Natural killer cell treated with Interleukin-12 subunit alpha and Interleukin-12 subunit beta and Interleukin-15 and Interleukin-18, amount 100 ng/mL, for 72 hours (primary cell): ENCODE results near the gene CMSS1. TPM values are rescaled to one million over a fixed set of nuclear protein-coding genes. Genes with fewer than 3 reads are reported as not detected.

ENCODE experiments used
- ATAC-seq, 2 donors: fragments of 150-1000 bp; cut with Tn5 transposase in 1 of 2; sonication (Bioruptor Pico), chemical (Tn5 transposase) in 1 of 2; 2 replicates each; pipeline ENCODE4 v1.10.0; 2021
- DNase-seq: peaks from one replicate; pipeline ENCODE4 v3.0.0; 2022; ENCODE audit warnings: low spot score
- H3K27ac Mint-ChIP-seq, 2 donors: 1 replicate in 1 of 2; 2 replicates in 1 of 2; pipeline ENCODE4 v1.8.0; 2022; ENCODE audit warnings: mixed read lengths in 2 of 2, mild to moderate bottlenecking in 1 of 2, moderate library complexity in 1 of 2
- H3K27me3 Mint-ChIP-seq, 2 donors: 1 replicate in 1 of 2; 2 replicates in 1 of 2; pipeline ENCODE4 v1.8.0; 2022; ENCODE audit warnings: mixed read lengths in 2 of 2
- H3K36me3 Mint-ChIP-seq: one replicate; pipeline ENCODE4 v1.8.0; 2022; ENCODE audit warnings: mixed read lengths
- H3K4me1 Mint-ChIP-seq, 2 donors: 1 replicate in 1 of 2; 2 replicates in 1 of 2; pipeline ENCODE4 v1.8.0; 2022; ENCODE audit warnings: low read depth in 2 of 2, mixed read lengths in 2 of 2, mild to moderate bottlenecking in 1 of 2
- H3K4me3 Mint-ChIP-seq: one replicate; pipeline ENCODE4 v1.8.0; 2022; ENCODE audit warnings: mixed read lengths
- H3K9me3 Mint-ChIP-seq: 2 replicates; pipeline ENCODE4 v1.8.0; 2022; ENCODE audit warnings: mixed read lengths
- total RNA-seq, 2 donors: library from RNA; stranded (reverse); gene quantifications; one replicate each; pipeline ENCODE4 v1.2.3, GENCODE V29; 2022

Gene CMSS1
- total RNA-seq, 2 donors from 2014 or later: 35.7 to 67.8 TPM

GRCh38 chr3:99938270-99938911 is 120.7 kb downstream of the CMSS1 start:
- Mint-ChIP-seq H3K36me3 (no peaks in the 10 kb centered on the region), H3K4me3 (no peak overlapping the region), H3K9me3 (no peaks in the 10 kb centered on the region), H3K27me3 (no peaks in the 10 kb centered on the region), H3K27ac (no peak overlapping the region), H3K4me1 (no peaks in the 10 kb centered on the region)
- ATAC-seq (no peak), DNase-seq (no peak)

GRCh38 chr3:99939876-99940275 is 122.2 kb downstream of the CMSS1 start:
- Mint-ChIP-seq H3K36me3 (no peaks in the 10 kb centered on the region), H3K4me3 (no peak overlapping the region), H3K4me1 (no peaks in the 10 kb centered on the region), H3K9me3 (no peaks in the 10 kb centered on the region), H3K27me3 (no peaks in the 10 kb centered on the region), H3K27ac (no peak overlapping the region)
- ATAC-seq (no peak), DNase-seq (no peak)

GRCh38 chr3:99940350-99940749 is 122.7 kb downstream of the CMSS1 start:
- DNase-seq: no peak
- no peak overlapping the region for H3K27ac Mint-ChIP-seq
- H3K4me3 Mint-ChIP-seq: no peak overlapping the region
- peaks cover 0 to 3% of the 10 kb centered on the region in 2 donors for H3K4me1 Mint-ChIP-seq
- H3K9me3 Mint-ChIP-seq: no peaks in the 10 kb centered on the region
- ATAC-seq: no peak
- no peaks in the 10 kb centered on the region for H3K27me3 Mint-ChIP-seq
- H3K36me3 Mint-ChIP-seq: no peaks in the 10 kb centered on the region

DNA sequence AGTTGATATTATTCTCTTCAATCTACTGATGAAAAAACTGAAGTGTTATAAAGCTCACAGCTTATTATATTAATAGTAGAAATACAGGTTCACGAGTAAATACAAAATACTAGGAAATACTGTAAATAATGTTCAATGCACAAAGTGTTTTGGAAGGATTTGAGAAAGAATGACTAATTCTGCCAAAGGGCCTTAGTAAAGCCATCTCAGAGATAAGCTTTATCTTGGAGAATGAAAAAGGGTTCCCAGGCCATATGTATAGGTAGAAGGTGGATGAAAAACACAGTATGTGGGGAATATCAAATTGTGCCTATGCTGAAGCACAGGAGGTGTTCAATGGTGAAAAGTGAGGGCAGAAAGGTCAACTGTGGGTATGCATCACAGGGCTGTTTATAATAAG is 123.5 kb downstream of the CMSS1 start:
- Mint-ChIP-seq H3K27ac (no peak overlapping the region), H3K27me3 (no peaks in the 10 kb centered on the region), H3K9me3 (no peaks in the 10 kb centered on the region), H3K4me3 (no peak overlapping the region), H3K4me1 (peaks cover 0 to 3% of the 10 kb centered on the region in 2 donors), H3K36me3 (no peaks in the 10 kb centered on the region)
- DNase-seq (no peak), ATAC-seq (no peak)

GRCh38 chr3:99943931-99944761 is 126.5 kb downstream of the CMSS1 start:
- DNase-seq: no peak
- no peaks in the 10 kb centered on the region for H3K27me3 Mint-ChIP-seq
- peaks cover 0 to 3% of the 10 kb centered on the region in 2 donors for H3K4me1 Mint-ChIP-seq

DNA sequence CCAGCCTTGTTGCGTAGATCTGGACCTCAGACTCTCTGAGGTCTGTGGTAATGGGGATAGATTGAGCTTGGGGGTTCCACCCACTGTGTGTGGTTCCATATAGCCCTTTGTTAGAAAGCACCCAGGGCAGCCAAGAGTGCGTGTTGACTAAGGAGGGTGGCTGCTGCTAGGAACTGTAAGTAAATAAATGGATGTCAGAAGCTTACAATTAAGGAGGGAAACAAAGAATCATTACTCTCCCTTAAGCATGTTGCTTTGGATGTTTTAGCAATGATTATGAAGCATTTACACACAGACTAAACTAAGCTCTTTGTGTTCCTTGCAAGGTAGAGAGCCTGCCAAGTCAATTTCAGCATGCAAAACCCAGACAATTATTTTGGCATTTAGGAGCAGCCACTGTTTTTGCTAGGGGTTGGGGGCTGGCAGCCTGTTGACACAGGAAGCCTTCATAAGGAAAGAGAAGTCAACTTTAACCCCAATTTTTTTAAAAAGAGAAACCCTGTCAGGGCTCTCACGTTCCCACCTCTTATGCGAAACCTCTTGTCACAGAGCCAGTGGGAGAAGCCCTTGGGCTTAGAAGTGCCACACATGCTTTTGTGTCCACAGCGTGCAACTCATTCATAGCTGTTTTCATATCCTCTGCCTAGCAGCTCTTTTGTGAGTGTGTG is 127.8 kb downstream of the CMSS1 start:
- no peak overlapping the region for H3K4me3 Mint-ChIP-seq
- ATAC-seq (peak in 1 of 2 donors; percentile 15), DNase-seq (no peak)
- H3K4me1 Mint-ChIP-seq: peaks cover 0 to 3% of the 10 kb centered on the region in 2 donors
- no peaks in the 10 kb centered on the region for H3K27me3 Mint-ChIP-seq
- no peak overlapping the region for H3K27ac Mint-ChIP-seq
- no peaks in the 10 kb centered on the region for H3K9me3 Mint-ChIP-seq
- no peaks in the 10 kb centered on the region for H3K36me3 Mint-ChIP-seq

More at GRCh38 chr3:99943931-99944761, 126.5 kb downstream of the CMSS1 start:
- Mint-ChIP-seq H3K4me3 (no peak overlapping the region), H3K36me3 (no peaks in the 10 kb centered on the region), H3K27ac (no peak overlapping the region), H3K9me3 (no peaks in the 10 kb centered on the region)
- ATAC-seq: no peak

DNA sequence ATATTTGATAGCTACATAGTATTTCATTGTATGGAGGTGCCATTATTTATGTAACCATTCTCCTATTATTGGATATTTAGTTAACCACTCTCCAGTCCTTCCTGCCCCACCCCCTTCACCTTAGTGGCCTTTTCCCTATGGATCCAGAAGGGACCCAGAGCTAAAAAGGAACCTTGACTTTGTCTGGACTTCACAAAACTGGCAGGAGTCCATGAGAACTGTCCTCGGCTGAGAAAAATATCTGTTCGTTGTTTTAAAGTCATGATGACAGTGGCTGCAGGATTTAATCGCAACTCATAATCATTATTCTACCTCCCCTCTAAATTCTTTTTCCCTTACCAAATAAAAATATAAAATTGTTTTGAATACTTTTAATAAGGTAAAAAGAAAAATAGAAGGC is 129.7 kb downstream of the CMSS1 start:
- Mint-ChIP-seq H3K27ac (no peak overlapping the region), H3K4me3 (no peak overlapping the region), H3K36me3 (no peaks in the 10 kb centered on the region), H3K9me3 (no peaks in the 10 kb centered on the region), H3K27me3 (no peaks in the 10 kb centered on the region), H3K4me1 (peaks cover 0 to 3% of the 10 kb centered on the region in 2 donors)
- DNase-seq: no peak
- ATAC-seq: no peak

GRCh38 chr3:99948467-99949089 is 130.9 kb downstream of the CMSS1 start:
- Mint-ChIP-seq H3K4me1 (peaks cover under 1 to 3% of the 10 kb centered on the region in 2 donors), H3K9me3 (no peaks in the 10 kb centered on the region), H3K27me3 (no peaks in the 10 kb centered on the region), H3K36me3 (no peaks in the 10 kb centered on the region), H3K27ac (no peak overlapping the region), H3K4me3 (no peak overlapping the region)
- DNase-seq (no peak), ATAC-seq (no peak)

GRCh38 chr3:99949956-99950670 is 132.5 kb downstream of the CMSS1 start:
- H3K27me3 Mint-ChIP-seq: no peaks in the 10 kb centered on the region
- no peaks in the 10 kb centered on the region for H3K9me3 Mint-ChIP-seq
- no peaks in the 10 kb centered on the region for H3K36me3 Mint-ChIP-seq
- H3K4me1 Mint-ChIP-seq: peaks cover 2 to 5% of the 10 kb centered on the region in 2 donors
- no peak for DNase-seq
- no peak overlapping the region for H3K4me3 Mint-ChIP-seq
- no peak overlapping the region for H3K27ac Mint-ChIP-seq
- no peak for ATAC-seq

GRCh38 chr3:99950921-99951320 is 133.3 kb downstream of the CMSS1 start:
- DNase-seq: no peak
- no peaks in the 10 kb centered on the region for H3K27me3 Mint-ChIP-seq
- no peak overlapping the region for H3K4me3 Mint-ChIP-seq
- H3K27ac Mint-ChIP-seq: no peak overlapping the region
- H3K4me1 Mint-ChIP-seq: peaks cover 0 to 5% of the 10 kb centered on the region in 2 donors
- no peaks in the 10 kb centered on the region for H3K9me3 Mint-ChIP-seq
- ATAC-seq: no peak
- H3K36me3 Mint-ChIP-seq: no peaks in the 10 kb centered on the region

DNA sequence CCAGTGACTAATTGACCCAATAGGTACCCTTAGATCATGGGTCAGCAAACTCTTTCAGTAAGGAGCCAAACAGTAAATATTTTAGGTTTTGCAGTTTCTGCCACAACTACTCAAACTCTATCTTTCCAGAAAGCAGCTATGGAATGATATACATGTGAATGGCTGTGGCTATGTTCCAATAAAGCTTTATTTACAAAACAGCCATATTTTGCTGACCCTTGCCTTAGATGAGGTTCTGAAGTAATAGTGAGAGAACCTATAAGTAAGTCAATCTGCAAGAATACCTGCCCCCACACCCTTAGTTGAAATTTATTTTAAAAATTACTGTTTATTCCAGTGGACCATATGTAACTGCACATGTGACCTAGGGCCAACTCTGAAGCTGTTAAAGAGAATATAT is 134.0 kb downstream of the CMSS1 start:
- Mint-ChIP-seq H3K27me3 (no peaks in the 10 kb centered on the region), H3K27ac (no peak overlapping the region), H3K4me3 (no peak overlapping the region), H3K36me3 (no peaks in the 10 kb centered on the region), H3K4me1 (peaks cover 0 to 5% of the 10 kb centered on the region in 2 donors), H3K9me3 (no peaks in the 10 kb centered on the region)
- ATAC-seq (no peak), DNase-seq (no peak)

- DNase-seq (no peak), ATAC-seq (no peak)
- Mint-ChIP-seq H3K9me3 (no peaks in the 10 kb centered on the region), H3K4me1 (peaks cover 0 to 5% of the 10 kb centered on the region in 2 donors), H3K36me3 (no peaks in the 10 kb centered on the region), H3K27me3 (no peaks in the 10 kb centered on the region), H3K4me3 (no peak overlapping the region), H3K27ac (no peak overlapping the region)
Observed at GRCh38 chr3:99952306-99952705, 134.6 kb downstream of the CMSS1 start.

- H3K27me3 Mint-ChIP-seq: no peaks in the 10 kb centered on the region
- peaks cover 0 to 5% of the 10 kb centered on the region in 2 donors for H3K4me1 Mint-ChIP-seq
- H3K36me3 Mint-ChIP-seq: no peaks in the 10 kb centered on the region
- no peak overlapping the region for H3K4me3 Mint-ChIP-seq
- H3K9me3 Mint-ChIP-seq: no peaks in the 10 kb centered on the region
- no peak for ATAC-seq
- H3K27ac Mint-ChIP-seq: no peak overlapping the region
- DNase-seq: no peak
Observed at GRCh38 chr3:99953596-99953995, 135.9 kb downstream of the CMSS1 start.
